Measurements from ENCODE around the gene SYNGR1.
"Not testable (repeated sequence)": the region's sequence is repeated elsewhere in the genome, so short reads cannot be mapped to it uniquely, and the experiment has no call there.

SYNGR1 gene

GRCh38 chr22:39409516-39410029 is 59.8 kb downstream of the SYNGR1 start:
- no peak for DNase-seq (ENCODE audit: low spot score)

DNA sequence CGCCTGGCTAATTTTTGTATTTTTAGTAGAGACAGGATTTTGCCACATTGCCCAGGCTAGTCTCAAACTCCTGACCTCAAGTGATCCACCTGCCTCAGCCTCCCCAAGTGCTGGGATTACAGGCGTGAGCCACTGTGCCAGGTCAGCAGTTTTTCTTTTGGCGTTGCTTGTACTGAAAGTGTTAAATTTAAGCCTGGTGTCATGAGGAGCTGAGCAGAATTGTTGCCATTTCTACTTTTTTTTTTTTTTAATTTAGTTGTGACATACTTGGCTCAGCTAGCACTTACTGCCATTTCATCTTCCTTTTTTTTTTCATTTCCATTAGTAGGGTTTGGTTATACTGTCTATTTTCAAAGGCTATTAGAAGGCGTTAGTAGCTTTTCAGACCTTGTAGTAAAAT is 60.5 kb downstream of the SYNGR1 start:
- no peak for DNase-seq (ENCODE audit: low spot score)

GRCh38 chr22:39411828-39412365 is 62.1 kb downstream of the SYNGR1 start:
- DNase-seq (ENCODE audit: low spot score) = not testable (repeated sequence)

DNA sequence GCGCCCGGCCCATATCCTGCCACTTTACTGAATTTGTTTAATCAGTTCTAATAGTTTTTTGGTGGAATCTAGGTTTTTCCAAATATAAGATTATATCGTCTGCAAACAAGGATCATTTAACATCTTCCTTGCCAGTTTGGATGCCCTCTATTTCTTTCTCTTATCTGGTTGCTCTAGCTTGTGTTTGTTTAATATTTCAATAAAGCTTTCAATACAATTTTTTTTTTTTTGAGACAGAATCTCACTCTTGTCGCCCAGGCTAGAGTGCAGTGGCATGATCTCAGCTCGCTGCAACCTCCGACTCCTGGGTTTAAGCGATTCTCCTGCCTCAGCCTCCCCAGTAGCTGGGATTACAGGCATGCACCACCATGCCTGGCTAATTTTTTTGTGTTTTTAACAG is 63.4 kb downstream of the SYNGR1 start:
- not testable (repeated sequence) for DNase-seq (ENCODE audit: low spot score)

GRCh38 chr22:39414377-39414776 is 64.6 kb downstream of the SYNGR1 start:
- no peak for DNase-seq (ENCODE audit: low spot score)

DNA sequence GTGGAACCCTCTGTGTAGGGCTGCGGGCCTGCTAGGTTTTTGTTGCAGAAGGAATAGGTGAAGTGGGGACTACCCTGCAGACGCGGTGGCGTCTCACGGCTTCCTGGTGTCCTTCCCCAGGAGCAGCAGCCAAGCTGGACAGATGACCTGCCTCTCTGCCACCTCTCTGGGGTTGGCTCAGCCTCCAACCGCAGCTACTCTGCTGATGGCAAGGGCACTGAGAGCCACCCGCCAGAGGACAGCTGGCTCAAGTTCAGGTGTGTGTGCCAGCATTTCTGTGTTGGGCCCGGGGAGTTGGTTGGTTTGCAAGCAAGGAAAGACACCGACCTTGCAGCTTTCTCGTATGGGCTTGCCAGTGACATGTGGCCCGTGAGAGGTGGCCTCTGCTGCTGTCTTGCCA is 65.1 kb downstream of the SYNGR1 start:
- DNase-seq (ENCODE audit: low spot score) = no peak

DNA sequence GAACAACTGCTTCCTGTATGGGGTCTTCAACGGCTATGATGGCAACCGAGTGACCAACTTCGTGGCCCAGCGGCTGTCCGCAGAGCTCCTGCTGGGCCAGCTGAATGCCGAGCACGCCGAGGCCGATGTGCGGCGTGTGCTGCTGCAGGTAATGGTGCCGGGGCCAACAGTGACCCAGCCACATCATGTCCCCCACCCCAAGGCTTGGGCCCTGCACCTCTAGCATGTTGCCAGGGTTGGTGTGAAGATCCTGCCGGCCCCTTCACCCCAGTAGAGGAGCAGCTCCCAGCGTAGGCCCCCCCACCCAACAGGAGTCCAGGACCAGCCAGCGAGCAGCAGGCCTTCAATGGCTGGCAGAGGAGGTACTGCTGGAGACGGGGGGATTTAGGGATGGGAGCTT is 65.7 kb downstream of the SYNGR1 start:
- DNase-seq (ENCODE audit: low spot score) = no peak

- DNase-seq (ENCODE audit: low spot score) = no peak
These were observed 66.5 kb downstream of the SYNGR1 start for GRCh38 chr22:39416319-39416718.

GRCh38 chr22:39417641-39418040 is 67.8 kb downstream of the SYNGR1 start:
- DNase-seq (ENCODE audit: low spot score) = no peak

GRCh38 chr22:39418696-39419095 is 68.9 kb downstream of the SYNGR1 start:
- no peak for DNase-seq (ENCODE audit: low spot score)

- no peak for DNase-seq (ENCODE audit: low spot score)
These were observed 69.3 kb downstream of the SYNGR1 start for GRCh38 chr22:39419096-39419495.

DNA sequence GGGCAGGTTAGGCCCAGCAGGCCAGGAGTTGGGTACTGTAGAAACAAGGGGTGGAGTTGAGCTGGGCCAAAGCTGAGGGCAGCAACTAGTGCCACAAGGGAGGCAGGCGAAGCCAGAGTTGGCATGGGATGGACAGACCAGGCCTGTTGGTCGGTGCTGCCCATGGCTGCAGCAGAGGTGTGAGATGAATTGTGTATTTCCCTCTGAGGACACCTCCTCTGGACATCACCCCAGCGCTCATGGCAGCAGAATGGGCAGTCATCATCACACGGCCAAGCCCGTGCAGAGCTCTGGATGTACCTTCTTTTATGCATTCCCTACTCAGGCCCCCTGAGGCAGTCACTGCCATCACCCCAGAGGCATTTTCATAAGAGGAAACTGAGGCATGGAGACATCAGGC is 70.1 kb downstream of the SYNGR1 start:
- no peak for DNase-seq (ENCODE audit: low spot score)

DNA sequence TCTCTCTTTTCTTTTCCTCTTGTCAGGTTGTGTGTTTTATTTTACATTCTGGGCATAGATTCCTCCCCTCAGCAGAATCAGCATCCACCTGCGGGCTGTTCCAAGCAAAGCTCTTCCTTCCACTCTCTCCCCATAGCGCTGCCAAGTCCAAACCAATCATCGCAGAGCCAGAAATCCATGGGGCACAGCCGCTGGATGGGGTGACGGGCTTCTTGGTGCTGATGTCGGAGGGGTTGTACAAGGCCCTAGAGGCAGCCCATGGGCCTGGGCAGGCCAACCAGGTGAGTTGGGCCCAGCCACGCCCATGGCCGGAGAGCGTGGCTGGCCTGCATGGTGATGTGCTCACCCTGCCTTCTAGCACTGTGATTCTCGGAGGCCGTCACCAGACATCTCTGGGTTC is 71.9 kb downstream of the SYNGR1 start:
- no peak for DNase-seq (ENCODE audit: low spot score)

GRCh38 chr22:39422101-39422500 is 72.3 kb downstream of the SYNGR1 start:
- no peak for DNase-seq (ENCODE audit: low spot score)

DNA sequence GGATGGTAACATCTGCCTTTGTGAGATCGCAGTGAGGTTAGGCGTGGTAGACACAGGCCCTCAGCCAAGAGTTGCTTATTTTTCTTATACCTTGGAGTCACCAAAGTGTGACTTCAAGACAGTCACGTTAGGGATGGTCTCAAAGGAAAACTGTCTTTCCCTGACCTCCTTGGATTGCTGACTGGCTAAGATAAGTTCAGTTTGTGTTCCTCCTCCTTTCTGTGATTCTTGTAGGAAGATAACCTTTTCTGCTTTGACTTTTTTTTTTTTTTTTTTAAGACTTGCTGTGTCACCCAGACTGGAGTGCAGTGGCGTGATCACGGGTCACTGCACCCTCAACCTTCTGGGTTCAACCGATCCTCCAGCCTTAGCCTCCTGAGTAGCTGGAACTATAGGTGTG is 72.9 kb downstream of the SYNGR1 start:
- peak; percentile 51 for DNase-seq (ENCODE audit: low spot score)

DNA sequence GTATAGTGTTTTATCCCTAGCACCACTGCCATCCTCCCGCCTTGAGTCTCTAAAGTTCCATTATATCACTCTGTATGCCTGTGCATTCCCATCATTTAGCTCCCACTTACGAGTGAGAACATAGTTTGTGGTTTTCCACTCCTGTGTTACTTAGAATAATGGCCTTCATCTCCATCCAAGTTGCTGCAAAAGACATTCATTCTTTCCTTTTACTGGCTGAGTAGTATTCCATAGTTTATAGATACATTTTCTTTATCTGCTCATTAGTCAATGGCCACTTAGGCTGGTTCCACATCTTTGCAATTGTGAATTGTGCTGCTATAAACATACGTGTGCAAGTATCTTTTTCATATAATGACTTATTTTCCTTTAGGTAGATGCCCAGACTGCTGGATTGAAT is 74.2 kb downstream of the SYNGR1 start:
- DNase-seq (ENCODE audit: low spot score) = no peak

GRCh38 chr22:39426380-39427043 is 76.7 kb downstream of the SYNGR1 start:
- DNase-seq (ENCODE audit: low spot score) = no peak

- no peak for DNase-seq (ENCODE audit: low spot score)
These were observed 78.2 kb downstream of the SYNGR1 start for GRCh38 chr22:39427751-39428596.

- DNase-seq (ENCODE audit: low spot score) = no peak
These were observed 78.8 kb downstream of the SYNGR1 start for GRCh38 chr22:39428597-39429071.

- DNase-seq (ENCODE audit: low spot score) = no peak
These were observed 79.4 kb downstream of the SYNGR1 start for GRCh38 chr22:39429186-39429585.

DNA sequence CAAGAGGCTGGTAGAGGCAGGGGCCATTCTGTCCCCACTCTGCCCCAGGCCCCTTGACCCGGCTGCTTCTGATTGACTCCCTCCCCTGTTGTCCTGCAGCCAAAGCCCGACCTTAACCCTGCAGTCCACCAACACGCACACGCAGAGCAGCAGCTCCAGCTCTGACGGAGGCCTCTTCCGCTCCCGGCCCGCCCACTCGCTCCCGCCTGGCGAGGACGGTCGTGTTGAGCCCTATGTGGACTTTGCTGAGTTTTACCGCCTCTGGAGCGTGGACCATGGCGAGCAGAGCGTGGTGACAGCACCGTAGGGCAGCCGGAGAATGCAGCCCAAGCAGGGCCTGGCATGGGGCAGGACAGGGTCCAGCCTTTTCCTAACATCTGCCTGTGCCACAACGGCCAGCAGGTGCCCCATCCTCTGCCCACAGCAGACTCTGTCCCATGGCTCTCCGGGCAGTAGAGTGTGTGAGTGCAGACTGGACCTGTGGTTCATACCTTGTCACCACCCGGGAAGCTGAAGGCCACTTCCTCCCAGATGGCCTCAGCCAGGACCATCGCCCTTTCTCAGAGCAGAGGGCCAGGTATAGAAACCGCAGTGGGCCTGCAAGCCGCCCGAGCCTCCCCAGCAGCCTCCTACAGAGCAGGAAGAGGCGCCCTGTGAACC is 80.3 kb downstream of the SYNGR1 start:
- DNase-seq (ENCODE audit: low spot score) = no peak

GRCh38 chr22:39430576-39431150 is 80.9 kb downstream of the SYNGR1 start:
- no peak for DNase-seq (ENCODE audit: low spot score)

Measured in hematopoietic multipotent progenitor cell treated with erythropoietin and hydrocortisone succinate and interleukin-3 and kit ligand, for 15 days (in vitro differentiated cells).